Measurements from ENCODE around the gene DGCR8. TPM values are rescaled to one million over a fixed set of nuclear protein-coding genes. Genes with fewer than 3 reads are reported as not detected.
A peak's percentile ranks its signal among the peaks of the same experiment; 100 is the strongest.

DGCR8 gene
- total RNA-seq, 1 donor from 2014 or later, result 21.1 TPM

GRCh38 chr22:20089226-20089976 is 9.4 kb downstream of the DGCR8 start:
- DNase-seq (ENCODE audit: low read depth), result no peak

- DNase-seq (ENCODE audit: low read depth), result peak; percentile 56
Observed at GRCh38 chr22:20089977-20090729, 10.1 kb downstream of the DGCR8 start.

DNA sequence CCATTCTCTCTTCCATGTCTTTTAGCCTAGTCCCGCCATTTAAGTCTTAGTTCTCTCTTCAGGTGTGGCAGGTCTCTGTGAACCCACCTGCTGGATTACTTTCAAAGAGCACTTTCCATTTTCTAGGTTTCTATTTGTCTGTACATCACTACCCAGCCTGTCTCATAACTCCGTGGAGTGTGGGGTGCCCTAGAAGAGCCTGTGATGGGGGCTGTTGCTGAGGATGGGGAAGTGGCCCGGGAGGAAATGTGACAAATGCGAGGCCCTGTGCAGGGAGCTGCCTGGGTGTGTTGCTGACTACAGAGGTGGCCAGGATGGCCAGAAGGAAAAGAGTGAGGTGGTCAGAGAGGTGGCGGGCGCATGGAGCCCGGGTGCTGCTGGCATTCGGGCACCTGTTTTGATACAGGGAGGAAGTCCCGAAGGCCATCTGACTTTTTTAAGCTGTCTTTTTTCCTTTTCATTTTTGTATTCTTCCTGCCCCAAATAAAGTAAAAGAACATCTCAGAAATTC is 10.7 kb downstream of the DGCR8 start:
- no peak for DNase-seq (ENCODE audit: low read depth)

GRCh38 chr22:20091690-20092476 is 11.8 kb downstream of the DGCR8 start:
- DNase-seq (ENCODE audit: low read depth), result no peak

DNA sequence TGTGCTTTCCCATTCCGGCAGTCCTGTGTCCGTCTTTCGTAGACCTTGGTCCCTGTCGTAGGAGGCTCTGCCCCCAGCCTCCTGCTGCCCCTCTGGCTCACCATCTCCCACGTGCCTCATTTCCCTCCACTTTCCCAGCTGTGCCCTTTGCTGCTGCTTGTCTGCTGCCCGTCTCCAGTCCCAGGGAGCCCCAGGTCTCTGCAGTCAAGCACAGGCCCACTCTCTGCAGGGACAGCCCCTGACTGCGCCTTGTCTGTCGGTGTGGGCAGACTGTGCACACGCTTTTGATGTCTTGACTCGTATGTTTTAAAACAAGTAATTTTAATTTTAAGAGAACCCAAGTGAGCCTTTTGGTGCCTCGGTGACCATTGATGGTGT is 12.4 kb downstream of the DGCR8 start:
- no peak for DNase-seq (ENCODE audit: low read depth)

DNA sequence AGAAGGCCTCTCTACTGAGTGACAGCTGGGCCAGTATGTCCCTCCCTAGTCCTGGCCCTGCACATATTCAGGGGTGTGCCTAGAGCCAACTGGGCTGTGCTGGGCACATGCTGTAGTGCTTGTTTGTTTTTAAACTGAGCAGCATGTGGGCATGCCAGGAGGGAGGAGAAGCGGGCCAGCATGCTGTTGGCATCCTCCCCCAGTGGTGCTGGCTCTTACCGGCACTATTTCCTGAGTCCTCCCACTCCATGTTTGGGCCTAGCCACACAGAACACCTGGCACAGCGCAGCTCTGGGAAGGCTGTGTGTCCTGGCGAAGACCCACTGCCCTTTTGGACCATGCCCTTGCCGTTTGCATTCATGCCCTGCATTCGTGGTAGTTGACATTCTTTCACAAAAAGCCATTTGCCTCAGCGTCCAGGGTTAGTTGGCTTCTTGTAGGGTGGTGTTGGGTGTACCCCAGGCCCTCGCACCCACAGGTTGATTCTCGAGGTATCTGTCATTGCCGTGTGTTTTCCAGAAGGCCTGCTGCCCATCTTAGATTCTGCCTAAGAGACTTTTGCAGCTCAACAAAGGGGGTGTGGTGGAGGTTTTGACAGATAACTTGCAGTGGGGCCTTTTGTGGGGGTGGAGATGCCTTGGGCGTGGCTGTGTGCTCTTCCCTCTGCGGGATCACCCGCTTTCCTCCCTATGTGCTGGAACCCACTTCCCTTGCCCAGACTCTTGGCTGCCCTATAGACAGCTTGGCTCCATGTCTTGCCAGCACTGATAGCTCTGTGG is 13.6 kb downstream of the DGCR8 start:
- peak; percentile 86 for DNase-seq (ENCODE audit: low read depth)

GRCh38 chr22:20094197-20094807 is 14.3 kb downstream of the DGCR8 start:
- DNase-seq (ENCODE audit: low read depth), result no peak

DNA sequence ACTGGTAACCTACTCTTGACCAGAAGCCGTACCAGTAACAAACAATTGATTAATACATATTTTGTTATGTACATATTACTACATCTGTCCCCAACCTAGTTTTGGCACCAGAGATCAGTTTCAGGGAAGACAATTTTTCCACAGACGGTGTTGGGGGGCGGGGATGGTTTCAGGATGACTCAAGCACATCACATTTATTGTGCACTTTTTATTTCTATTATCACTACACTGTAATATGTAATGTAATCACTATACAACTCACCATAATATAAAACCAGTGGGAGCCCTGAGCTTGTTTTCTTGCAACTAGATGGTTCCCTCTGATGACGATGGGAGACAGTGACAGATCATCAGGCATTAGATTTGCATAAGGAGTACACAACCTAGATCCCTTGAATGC is 15.5 kb downstream of the DGCR8 start:
- DNase-seq (ENCODE audit: low read depth), result no peak

DNA sequence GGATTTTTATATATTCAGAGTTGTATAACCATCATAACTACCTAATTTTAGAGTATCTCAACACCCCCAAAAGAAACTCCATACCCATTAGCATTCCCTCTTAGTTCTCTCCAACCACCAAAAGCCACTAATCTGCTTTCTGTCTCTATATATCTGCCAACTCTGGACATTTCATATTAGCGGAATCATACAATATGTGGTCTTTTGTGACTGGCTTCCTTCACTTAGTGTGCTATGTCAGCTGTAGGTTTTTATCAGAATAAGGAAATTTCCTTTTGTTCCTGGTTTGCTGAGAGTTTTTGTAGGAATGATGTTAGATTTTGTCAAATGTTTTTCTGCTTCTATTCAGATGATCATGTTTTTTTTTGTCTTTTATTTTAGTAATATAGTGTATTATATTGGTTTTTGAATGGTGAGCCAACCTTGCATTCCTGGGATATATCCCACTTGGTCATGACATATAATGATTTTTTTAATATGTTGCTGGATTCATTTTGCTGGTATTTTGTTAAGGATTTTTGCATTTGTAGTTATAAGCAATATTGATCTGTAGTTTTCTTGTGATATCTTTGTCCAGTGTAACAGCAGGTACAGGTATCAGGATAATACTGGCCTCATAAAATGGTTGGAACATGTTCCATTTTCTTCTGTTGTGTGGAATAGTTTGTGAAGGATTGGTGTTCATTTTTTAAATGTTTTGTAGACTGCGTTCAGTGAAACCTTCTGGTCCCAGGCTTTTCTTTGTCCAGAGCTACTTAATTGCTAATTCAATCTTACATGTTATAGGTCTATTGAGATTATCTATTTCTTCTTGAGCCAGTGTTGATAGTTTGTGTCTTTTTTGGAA is 16.8 kb downstream of the DGCR8 start:
- DNase-seq (ENCODE audit: low read depth), result no peak

- DNase-seq (ENCODE audit: low read depth), result peak; percentile 50
Observed at GRCh38 chr22:20099099-20099711, 19.2 kb downstream of the DGCR8 start.

GRCh38 chr22:20101638-20102037 is 21.6 kb downstream of the DGCR8 start:
- DNase-seq (ENCODE audit: low read depth), result no peak

DNA sequence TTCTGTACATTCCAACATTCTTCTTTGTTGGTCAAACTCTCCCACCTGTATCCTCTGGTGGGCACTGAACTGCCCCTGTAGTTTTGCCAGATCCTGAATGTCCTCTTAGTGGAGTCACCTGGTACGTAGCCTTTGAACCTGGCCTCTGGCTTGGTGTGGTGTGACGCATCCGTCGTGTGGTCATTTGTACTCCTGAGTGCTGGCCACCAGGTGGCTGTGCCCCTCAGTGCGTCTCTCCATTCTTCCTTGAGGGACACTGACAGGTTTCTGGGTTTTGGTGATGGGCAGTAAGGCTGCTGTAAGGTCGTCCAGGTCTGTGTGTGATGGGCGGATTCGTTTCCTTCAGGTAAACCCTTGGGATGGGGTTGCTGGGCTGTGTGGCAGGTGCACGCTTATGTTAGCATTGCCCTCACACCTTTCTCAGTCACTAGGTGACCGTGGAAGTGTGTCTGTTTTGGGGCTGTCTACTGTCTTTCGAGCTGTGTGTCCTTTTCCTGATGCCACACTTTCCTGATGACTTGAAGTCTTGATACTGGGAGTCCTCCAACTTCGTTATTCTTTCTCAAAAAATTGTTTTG is 22.3 kb downstream of the DGCR8 start:
- no peak for DNase-seq (ENCODE audit: low read depth)

DNA sequence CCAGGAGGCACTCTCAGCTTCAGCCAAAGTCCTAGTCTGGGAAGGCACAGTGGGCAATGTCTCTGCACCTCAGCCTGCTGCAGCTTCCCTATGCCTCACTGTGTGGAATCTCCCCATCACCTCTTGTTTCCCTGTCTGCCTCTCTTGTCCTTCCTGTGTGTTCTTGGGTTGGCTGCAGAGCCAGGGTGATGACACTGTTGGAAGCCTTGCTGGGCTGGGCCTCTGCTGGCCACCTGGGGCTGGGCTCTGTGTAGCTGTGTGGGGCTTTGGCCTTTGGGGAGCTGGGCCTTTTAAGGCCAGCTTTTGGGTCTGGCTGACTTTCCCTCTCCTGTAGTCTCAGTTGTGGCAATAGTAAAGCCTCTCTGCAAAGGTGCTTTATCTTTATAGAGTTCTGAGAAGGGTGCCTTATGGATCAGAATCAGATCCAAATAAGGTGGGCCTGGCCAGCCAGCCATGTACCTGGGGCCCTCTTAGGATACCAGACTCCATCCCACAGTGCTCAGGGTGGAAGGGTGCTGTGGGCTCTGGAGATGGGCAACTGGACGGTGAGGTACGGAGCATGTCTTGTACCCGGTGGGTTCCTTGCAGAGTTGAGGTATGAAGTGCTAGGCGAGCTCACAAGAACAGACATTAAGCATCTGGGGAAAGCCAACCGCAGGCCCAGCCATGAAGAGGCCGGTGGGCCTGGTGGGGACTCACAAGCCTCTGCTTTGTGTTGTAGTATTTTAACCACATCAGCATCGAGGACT is 25.6 kb downstream of the DGCR8 start:
- no peak for DNase-seq (ENCODE audit: low read depth)

DNA sequence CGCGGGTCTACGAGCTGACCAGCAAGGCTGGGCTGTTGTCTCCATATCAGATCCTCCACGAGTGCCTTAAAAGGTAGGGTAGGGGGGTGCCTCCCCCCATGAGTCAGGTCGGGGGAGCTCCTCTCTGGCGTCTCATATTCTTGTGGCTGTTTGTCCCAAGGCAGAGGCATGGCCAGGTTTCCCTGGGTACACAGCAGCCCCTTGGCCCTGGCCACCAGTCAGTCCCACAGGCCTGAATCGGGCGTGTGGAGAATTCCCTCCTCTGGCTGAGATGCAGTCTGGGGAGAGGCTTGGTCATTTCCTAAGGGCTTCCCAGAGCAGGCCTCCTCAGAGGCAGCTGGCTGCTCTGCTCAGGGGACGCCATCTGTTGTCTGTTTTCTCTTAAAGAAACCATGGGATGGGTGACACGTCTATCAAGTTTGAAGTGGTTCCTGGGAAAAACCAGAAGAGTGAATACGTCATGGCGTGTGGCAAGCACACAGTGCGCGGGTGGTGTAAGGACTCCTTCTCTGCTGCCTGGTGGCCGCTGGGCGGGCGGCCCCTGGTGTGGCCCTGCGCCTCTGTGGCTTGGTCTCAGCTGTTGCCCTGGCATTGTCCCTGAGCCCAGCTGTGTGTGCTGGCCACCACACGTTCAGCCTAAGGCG is 26.3 kb downstream of the DGCR8 start:
- DNase-seq (ENCODE audit: low read depth), result peak; percentile 94

GRCh38 chr22:20106849-20107237 is 26.8 kb downstream of the DGCR8 start:
- no peak for DNase-seq (ENCODE audit: low read depth)

GRCh38 chr22:20107471-20107901 is 27.4 kb downstream of the DGCR8 start:
- peak; percentile 88 for DNase-seq (ENCODE audit: low read depth)

GRCh38 chr22:20107951-20108756 is 28.1 kb downstream of the DGCR8 start:
- no peak for DNase-seq (ENCODE audit: low read depth)

Measured in myocyte (in vitro differentiated cells).